ENCODE measurements around the gene SPNS2. TPM values are rescaled to one million over a fixed set of nuclear protein-coding genes. Genes with fewer than 3 reads are reported as not detected.

Gene SPNS2
- total and polyA plus RNA-seq, 9 donors: 0.48 to 12.7 (median 4.2) TPM

- no peaks in the 10 kb centered on the region for H3K27me3 ChIP-seq
- WGBS, 3 donors: 17 to 24% (median 22%) methylated on average over 5 of the region's 5 CpGs
- no peaks in the 10 kb centered on the region for H3K36me3 ChIP-seq
- peak in 4 of 5 donors; percentile 65 to 75 (median 68) for DNase-seq
- intact Hi-C loops (cut with DNase I): loop anchor here in 3 of 4 donors (2.0 to 5.0 kb wide), 2 partner anchors 58 to 61 kb away; no protein-coding TSS in a partner anchor
- no peak overlapping the region for H3K4me3 ChIP-seq
- no peak overlapping the region for H3K27ac ChIP-seq
- no peaks in the 10 kb centered on the region for H3K9me3 ChIP-seq
- no peaks in the 10 kb centered on the region for H3K4me1 ChIP-seq (ENCODE audit: insufficient read depth)
- TF ChIP-seq POLR2A (IDR thresholded peaks at IDR 0.05): no peak
- TF ChIP-seq, protein P1, sequence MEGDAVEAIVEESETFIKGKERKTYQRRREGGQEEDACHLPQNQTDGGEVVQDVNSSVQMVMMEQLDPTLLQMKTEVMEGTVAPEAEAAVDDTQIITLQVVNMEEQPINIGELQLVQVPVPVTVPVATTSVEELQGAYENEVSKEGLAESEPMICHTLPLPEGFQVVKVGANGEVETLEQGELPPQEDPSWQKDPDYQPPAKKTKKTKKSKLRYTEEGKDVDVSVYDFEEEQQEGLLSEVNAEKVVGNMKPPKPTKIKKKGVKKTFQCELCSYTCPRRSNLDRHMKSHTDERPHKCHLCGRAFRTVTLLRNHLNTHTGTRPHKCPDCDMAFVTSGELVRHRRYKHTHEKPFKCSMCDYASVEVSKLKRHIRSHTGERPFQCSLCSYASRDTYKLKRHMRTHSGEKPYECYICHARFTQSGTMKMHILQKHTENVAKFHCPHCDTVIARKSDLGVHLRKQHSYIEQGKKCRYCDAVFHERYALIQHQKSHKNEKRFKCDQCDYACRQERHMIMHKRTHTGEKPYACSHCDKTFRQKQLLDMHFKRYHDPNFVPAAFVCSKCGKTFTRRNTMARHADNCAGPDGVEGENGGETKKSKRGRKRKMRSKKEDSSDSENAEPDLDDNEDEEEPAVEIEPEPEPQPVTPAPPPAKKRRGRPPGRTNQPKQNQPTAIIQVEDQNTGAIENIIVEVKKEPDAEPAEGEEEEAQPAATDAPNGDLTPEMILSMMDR (IDR thresholded peaks at IDR 0.05): peak; percentile 73 to 80 (median 75)
These were observed 68.1 kb downstream of the SPNS2 start for GRCh38 chr17:4566785-4567184.

- H3K9me3 ChIP-seq: no peaks in the 10 kb centered on the region
- no peak for DNase-seq
- 61 to 100% (median 100%) methylated on average over 1 of the region's 1 CpG for WGBS, 3 donors
- no peaks in the 10 kb centered on the region for H3K4me1 ChIP-seq (ENCODE audit: insufficient read depth)
- intact Hi-C loops (cut with DNase I): loop anchor here in 1 of 4 donors (5.0 kb wide), 1 partner anchor 58 kb away; no protein-coding TSS in a partner anchor
- TF ChIP-seq, protein P1 (IDR thresholded peaks at IDR 0.05): no peak
- TF ChIP-seq EP300 (IDR thresholded peaks at IDR 0.05): no peak
- no peaks in the 10 kb centered on the region for H3K27me3 ChIP-seq
- no peaks in the 10 kb centered on the region for H3K36me3 ChIP-seq
- no peak overlapping the region for H3K4me3 ChIP-seq
- H3K27ac ChIP-seq: no peak overlapping the region
These were observed 70.9 kb downstream of the SPNS2 start for GRCh38 chr17:4569591-4569990.

GRCh38 chr17:4572131-4572530 is 73.5 kb downstream of the SPNS2 start:
- no peak for DNase-seq
- Histone ChIP-seq H3K36me3 (no peaks in the 10 kb centered on the region), H3K4me3 (no peak overlapping the region), H3K27ac (no peak overlapping the region), H3K27me3 (no peaks in the 10 kb centered on the region), H3K9me3 (no peaks in the 10 kb centered on the region), H3K4me1 (ENCODE audit: insufficient read depth) (no peaks in the 10 kb centered on the region)
- no peak for TF ChIP-seq EP300 (IDR thresholded peaks at IDR 0.05)
- TF ChIP-seq POLR2A (IDR thresholded peaks at IDR 0.05): no peak
- TF ChIP-seq, protein P1 (IDR thresholded peaks at IDR 0.05): no peak
- WGBS, 3 donors: 72 to 83% (median 75%) methylated on average over 9 of the region's 9 CpGs
- intact Hi-C loops (cut with DNase I): no loop called here

- no peaks in the 10 kb centered on the region for H3K27me3 ChIP-seq
- TF ChIP-seq, protein P1 (IDR thresholded peaks at IDR 0.05): no peak
- TF ChIP-seq EP300 (IDR thresholded peaks at IDR 0.05) (no peak), POLR2A (IDR thresholded peaks at IDR 0.05) (no peak)
- no peak overlapping the region for H3K27ac ChIP-seq
- intact Hi-C loops (cut with DNase I): no loop called here
- no peaks in the 10 kb centered on the region for H3K9me3 ChIP-seq
- no peaks in the 10 kb centered on the region for H3K36me3 ChIP-seq
- WGBS, 3 donors: 48 to 51% (median 48%) methylated on average over 4 of the region's 4 CpGs
- H3K4me1 ChIP-seq (ENCODE audit: insufficient read depth): no peaks in the 10 kb centered on the region
- no peak for DNase-seq
- H3K4me3 ChIP-seq: no peak overlapping the region
These were observed 74.4 kb downstream of the SPNS2 start for GRCh38 chr17:4573115-4573514.
